Measurements from ENCODE around the gene PLXNB2. TPM values are rescaled to one million over a fixed set of nuclear protein-coding genes. Genes with fewer than 3 reads are reported as not detected.

The PLXNB2 gene
- total RNA-seq, 1 experiment from 2014 or later = 155 TPM

GRCh38 chr22:50318698-50319411 is 11.4 kb upstream of the PLXNB2 start:
- intact Hi-C loops (cut with micrococcal nuclease; ENCODE audit: unreplicated experiment) = no loop called here
- no TSS peak for BruUV-seq (replicated peaks)

GRCh38 chr22:50318356-50318697 is 10.9 kb upstream of the PLXNB2 start:
- Histone ChIP-seq H3K9me3 (ENCODE audit: low read depth, low read length, poor library complexity, severe bottlenecking) (no peaks in the 10 kb centered on the region), H3K4me1 (ENCODE audit: insufficient read depth, low read length, poor library complexity, severe bottlenecking) (no peaks in the 10 kb centered on the region), H3K36me3 (ENCODE audit: insufficient read depth, low read length, poor library complexity, severe bottlenecking) (no peaks in the 10 kb centered on the region), H3K27ac (ENCODE audit: low read depth, low read length, poor library complexity, severe bottlenecking) (no peak overlapping the region), H3K4me3 (ENCODE audit: low read depth, low read length, poor library complexity, severe bottlenecking) (no peak overlapping the region), H3K27me3 (replicated peaks; ENCODE audit: insufficient read depth, low read depth, low read length, poor library complexity) (no peaks in the 10 kb centered on the region)
- no peak for DNase-seq (ENCODE audit: low spot score)
- no TSS peak for BruUV-seq (replicated peaks)
- TF ChIP-seq EZH2 (IDR thresholded peaks at IDR 0.05; ENCODE audit: borderline replicate concordance, low read depth, low read length, poor library complexity, severe bottlenecking) (no peak), CTCF (conservative IDR thresholded peaks at IDR 0.05; ENCODE audit: low read depth, low read length) (no peak)
- ChIA-PET CTCF (interaction anchor here (0.5 kb wide), 1 partner anchor 22 kb away, joined by 3 read pairs; no protein-coding TSS in a partner anchor), POLR2A (ENCODE audit: low non-redundant PET) (no interaction called here)
- intact Hi-C loops (cut with micrococcal nuclease; ENCODE audit: unreplicated experiment) = no loop called here

More at GRCh38 chr22:50318698-50319411, 11.4 kb upstream of the PLXNB2 start:
- no peak overlapping the region for H3K27ac ChIP-seq (ENCODE audit: low read depth, low read length, poor library complexity, severe bottlenecking)
- no peak for TF ChIP-seq EZH2 (IDR thresholded peaks at IDR 0.05; ENCODE audit: borderline replicate concordance, low read depth, low read length, poor library complexity, severe bottlenecking)
- no peak for TF ChIP-seq CTCF (conservative IDR thresholded peaks at IDR 0.05; ENCODE audit: low read depth, low read length)
- CTCF ChIA-PET = interaction anchor here (0.5 kb wide), 1 partner anchor 23 kb away, joined by 3 read pairs; no protein-coding TSS in a partner anchor
- no peaks in the 10 kb centered on the region for H3K27me3 ChIP-seq (replicated peaks; ENCODE audit: insufficient read depth, low read depth, low read length, poor library complexity)
- no peaks in the 10 kb centered on the region for H3K9me3 ChIP-seq (ENCODE audit: low read depth, low read length, poor library complexity, severe bottlenecking)
- H3K4me1 ChIP-seq (ENCODE audit: insufficient read depth, low read length, poor library complexity, severe bottlenecking) = no peaks in the 10 kb centered on the region
- POLR2A ChIA-PET (ENCODE audit: low non-redundant PET) = interaction anchor here (0.5 kb wide), 1 partner anchor 12 kb away, joined by 6 read pairs; the partner anchor contains the start of gene PLXNB2
- no peaks in the 10 kb centered on the region for H3K36me3 ChIP-seq (ENCODE audit: insufficient read depth, low read length, poor library complexity, severe bottlenecking)
- no peak overlapping the region for H3K4me3 ChIP-seq (ENCODE audit: low read depth, low read length, poor library complexity, severe bottlenecking)
- DNase-seq (ENCODE audit: low spot score) = no peak

GRCh38 chr22:50317674-50318073 is 10.2 kb upstream of the PLXNB2 start:
- no peak for TF ChIP-seq CTCF (conservative IDR thresholded peaks at IDR 0.05; ENCODE audit: low read depth, low read length)
- TF ChIP-seq EZH2 (IDR thresholded peaks at IDR 0.05; ENCODE audit: borderline replicate concordance, low read depth, low read length, poor library complexity, severe bottlenecking) = no peak
- Histone ChIP-seq H3K4me3 (ENCODE audit: low read depth, low read length, poor library complexity, severe bottlenecking) (no peak overlapping the region), H3K4me1 (ENCODE audit: insufficient read depth, low read length, poor library complexity, severe bottlenecking) (no peaks in the 10 kb centered on the region), H3K9me3 (ENCODE audit: low read depth, low read length, poor library complexity, severe bottlenecking) (no peaks in the 10 kb centered on the region), H3K27ac (ENCODE audit: low read depth, low read length, poor library complexity, severe bottlenecking) (no peak overlapping the region), H3K27me3 (replicated peaks; ENCODE audit: insufficient read depth, low read depth, low read length, poor library complexity) (no peaks in the 10 kb centered on the region), H3K36me3 (ENCODE audit: insufficient read depth, low read length, poor library complexity, severe bottlenecking) (no peaks in the 10 kb centered on the region)
- no peak for DNase-seq (ENCODE audit: low spot score)
- BruUV-seq (replicated peaks) = no TSS peak
- intact Hi-C loops (cut with micrococcal nuclease; ENCODE audit: unreplicated experiment) = no loop called here
- POLR2A ChIA-PET (ENCODE audit: low non-redundant PET) = no interaction called here
- CTCF ChIA-PET = no interaction called here

Data from A673 (cell line).